Thoracic aorta (tissue), 2 donors: Measurements from ENCODE around the gene ZNF567. TPM values are rescaled to one million over a fixed set of nuclear protein-coding genes. Genes with fewer than 3 reads are reported as not detected.
"Not testable (repeated sequence)": the region's sequence is repeated elsewhere in the genome, so short reads cannot be mapped to it uniquely, and the experiment has no call there.

Source experiments
- ATAC-seq: fragments of 150-250 bp; one replicate; pipeline ENCODE4 v1.8.0; 2017; ENCODE audit warnings: low read depth; ENCODE audit not compliant: insufficient number of reproducible peaks, low FRiP score
- DNase-seq: peaks from one replicate; pipeline ENCODE4 v3.0.0-alpha.2; 2020; ENCODE audit warnings: low spot score
- H3K27ac ChIP-seq, 2 donors: fragments of 200-600 bp; sonication (generic); 1 replicate in 1 of 2; 2 replicates in 1 of 2; pipeline ENCODE4 v1.5.1; 2016; ENCODE audit warnings: mild to moderate bottlenecking in 2 of 2, moderate library complexity in 2 of 2
- H3K27me3 ChIP-seq: fragments of 200-600 bp; sonication (generic); replicated peaks from 2 replicates; pipeline ENCODE4 v1.6.0; 2016; ENCODE audit warnings: mild to moderate bottlenecking; ENCODE audit not compliant: insufficient read depth
- H3K36me3 ChIP-seq: fragments of 200-600 bp; sonication (generic); one replicate; pipeline ENCODE4 v1.5.1; 2016
- H3K4me1 ChIP-seq, 2 donors: fragments of 200-600 bp; sonication (generic); 1 replicate in 1 of 2; 2 replicates in 1 of 2; pipeline versions ENCODE4 v1.5.1 to v1.6.0; 2016; ENCODE audit warnings: low read depth in 2 of 2, mild to moderate bottlenecking in 1 of 2; ENCODE audit not compliant: control insufficient read depth in 1 of 2
- H3K4me3 ChIP-seq: fragments of 200-600 bp; sonication (generic); 2 replicates; pipeline ENCODE4 v1.5.1; 2016; ENCODE audit warnings: mild to moderate bottlenecking
- H3K9me3 ChIP-seq: fragments of 200-600 bp; sonication (generic); 2 replicates; pipeline ENCODE4 v1.5.1; 2016
- CTCF ChIP-seq: fragments of 200-600 bp; sonication (generic); IDR thresholded peaks from one replicate; pipeline ENCODE4 v1.5.1; 2019; ENCODE audit warnings: antibody characterized with exemption
- total RNA-seq, 2 donors: library from RNA; depleted of rRNA; stranded (reverse); fragments of >200 nt; gene quantifications; one replicate each; pipeline versions ENCODE4 v1.1.0 to v1.2.3, GENCODE V29; 2016

ZNF567 gene
- total RNA-seq, 2 donors from 2014 or later: 5.6 to 8.4 TPM

- DNase-seq (no peak), ATAC-seq (no peak)
These were observed 823 bp upstream of the ZNF567 start for GRCh38 chr19:36686365-36687213.

GRCh38 chr19:36688058-36688457, 646 bp downstream of the ZNF567 start:
- Histone ChIP-seq H3K36me3 (peaks cover 36% of the 10 kb centered on the region), H3K27me3 (no peaks in the 10 kb centered on the region), H3K9me3 (peaks cover 14% of the 10 kb centered on the region), H3K27ac (peak overlapping the region in 1 of 2 donors; percentile 39), H3K4me3 (peak overlapping the region; percentile 99), H3K4me1 (peaks cover 13 to 20% of the 10 kb centered on the region in 2 donors)
- no peak for TF ChIP-seq CTCF
- ATAC-seq: no peak
- DNase-seq: no peak

More at GRCh38 chr19:36686365-36687213, 823 bp upstream of the ZNF567 start:
- Histone ChIP-seq H3K36me3 (peaks cover 21% of the 10 kb centered on the region), H3K27ac (peak overlapping the region in 1 of 2 donors; percentile 39), H3K27me3 (no peaks in the 10 kb centered on the region), H3K4me1 (peaks cover 13 to 20% of the 10 kb centered on the region in 2 donors), H3K4me3 (peak overlapping the region; percentile 99), H3K9me3 (peaks cover 6% of the 10 kb centered on the region)
- no peak for TF ChIP-seq CTCF

GRCh38 chr19:36707134-36707533, 19.7 kb downstream of the ZNF567 start:
- no peak for TF ChIP-seq CTCF
- H3K27me3 ChIP-seq: no peaks in the 10 kb centered on the region
- no peak for ATAC-seq
- H3K4me3 ChIP-seq: no peak overlapping the region
- peaks cover 36% of the 10 kb centered on the region for H3K36me3 ChIP-seq
- H3K27ac ChIP-seq: no peak overlapping the region
- peaks cover 86% of the 10 kb centered on the region for H3K9me3 ChIP-seq
- DNase-seq: no peak
- H3K4me1 ChIP-seq: no peaks in the 10 kb centered on the region

GRCh38 chr19:36709423-36709822, 22.0 kb downstream of the ZNF567 start:
- H3K36me3 ChIP-seq: peaks cover 59% of the 10 kb centered on the region
- H3K4me1 ChIP-seq: no peaks in the 10 kb centered on the region
- H3K9me3 ChIP-seq: peaks cover 96% of the 10 kb centered on the region
- no peak for TF ChIP-seq CTCF
- DNase-seq: no peak
- no peak for ATAC-seq
- no peaks in the 10 kb centered on the region for H3K27me3 ChIP-seq
- H3K27ac ChIP-seq: no peak overlapping the region
- no peak overlapping the region for H3K4me3 ChIP-seq

GRCh38 chr19:36719687-36720556, 32.5 kb downstream of the ZNF567 start:
- ATAC-seq (no peak), DNase-seq (no peak)
- Histone ChIP-seq H3K27me3 (no peaks in the 10 kb centered on the region), H3K9me3 (peaks cover 96% of the 10 kb centered on the region), H3K36me3 (peaks cover 70% of the 10 kb centered on the region), H3K4me3 (peak overlapping the region; percentile 2), H3K27ac (no peak overlapping the region), H3K4me1 (no peaks in the 10 kb centered on the region)
- no peak for TF ChIP-seq CTCF

- H3K36me3 ChIP-seq, H3K27ac ChIP-seq, H3K27me3 ChIP-seq, H3K4me1 ChIP-seq, H3K4me3 ChIP-seq, DNase-seq, ATAC-seq: not testable (repeated sequence)
- peaks cover 97% of the 10 kb centered on the region for H3K9me3 ChIP-seq
These were observed 48.8 kb downstream of the ZNF567 start for GRCh38 chr19:36736166-36736565.
